PC-9 (cell line): Measurements from ENCODE around the gene ROBO2. TPM values are rescaled to one million over a fixed set of nuclear protein-coding genes. Genes with fewer than 3 reads are reported as not detected.

Experiments
- BruUV-seq: library from RNA; stranded (reverse); fragments of 400-500 nt; replicated peaks from 2 replicates; lab custom pipeline; 2021; lab: Mats Ljungman, UMichigan
- CTCF ChIA-PET: fragments of 300-600 bp; sonication (Branson Sonifier 250); formaldehyde crosslinking; loops from one replicate; lab custom pipeline; 2022; ENCODE audit warnings: antibody characterized with exemption; lab: Charles Lee
- POLR2A ChIA-PET: fragments of 300-600 bp; sonication (Branson Sonifier 250); formaldehyde crosslinking; loops from one replicate; lab custom pipeline; 2022; ENCODE audit warnings: antibody characterized with exemption; ENCODE audit not compliant: unreplicated experiment; lab: Charles Lee
- DNase-seq, 2 experiments: peaks; one replicate each; pipeline versions ENCODE4 v3.0.0 to v3.0.0-alpha.2; 2015 to 2022; ENCODE audit warnings: mixed read lengths in 1 of 2
- H2AFZ ChIP-seq: fragments of 200-600 bp; sonication (generic); 2 replicates; pipeline ENCODE4 v1.8.1; 2017; ENCODE audit warnings: antibody characterized with exemption
- H3F3A ChIP-seq: fragments of 200-600 bp; sonication (generic); 2 replicates; pipeline ENCODE4 v1.8.1; 2017; ENCODE audit warnings: antibody characterized with exemption, mild to moderate bottlenecking, low read depth; ENCODE audit not compliant: insufficient read depth
- H3K27ac ChIP-seq: fragments of 200-600 bp; sonication (generic); 2 replicates; pipeline ENCODE4 v1.6.1; 2016; ENCODE audit warnings: mixed run types
- H3K27me3 ChIP-seq: fragments of 200-600 bp; sonication (generic); 2 replicates; pipeline ENCODE4 v1.6.1; 2016; ENCODE audit warnings: low read depth, mixed run types; ENCODE audit not compliant: insufficient read depth
- H3K36me3 ChIP-seq: fragments of 200-600 bp; sonication (generic); 2 replicates; pipeline ENCODE4 v1.6.1; 2016; ENCODE audit warnings: low read depth, mixed run types
- H3K4me1 ChIP-seq: fragments of 200-600 bp; sonication (generic); replicated peaks from 2 replicates; pipeline ENCODE4 v1.6.1; 2016; ENCODE audit warnings: mixed run types; ENCODE audit not compliant: insufficient read depth
- H3K4me2 ChIP-seq: fragments of 200-600 bp; sonication (generic); 2 replicates; pipeline ENCODE4 v1.6.1; 2017; ENCODE audit warnings: mixed run types
- H3K4me3 ChIP-seq: fragments of 200-600 bp; sonication (generic); 2 replicates; pipeline ENCODE4 v1.6.1; 2016; ENCODE audit warnings: mixed run types
- H3K79me2 ChIP-seq: fragments of 200-600 bp; sonication (generic); 2 replicates; pipeline ENCODE4 v1.6.1; 2017; ENCODE audit warnings: low read depth, mixed run types
- H3K9me2 ChIP-seq: fragments of 200-600 bp; sonication (generic); 2 replicates; pipeline ENCODE4 v1.8.1; 2017; ENCODE audit warnings: mild to moderate bottlenecking; ENCODE audit not compliant: insufficient read depth
- H3K9me3 ChIP-seq: fragments of 200-600 bp; sonication (generic); 2 replicates; pipeline ENCODE4 v1.8.1; 2016; ENCODE audit warnings: low read depth; ENCODE audit not compliant: insufficient read depth
- H4K20me1 ChIP-seq: fragments of 200-600 bp; sonication (generic); 2 replicates; pipeline ENCODE4 v1.8.1; 2017; ENCODE audit not compliant: insufficient read depth
- CTCF ChIP-seq: fragments of 200-600 bp; sonication (generic); conservative IDR thresholded peaks from 2 replicates; pipeline ENCODE4 v1.6.1; 2017; ENCODE audit warnings: mixed run types, antibody characterized with exemption, mild to moderate bottlenecking, moderate library complexity
- EZH2 ChIP-seq: fragments of 200-600 bp; sonication (generic); IDR thresholded peaks from 2 replicates; pipeline ENCODE4 v1.8.0; 2017; ENCODE audit warnings: antibody characterized with exemption, low read depth
- intact Hi-C: fragments of 100-400 bp; cut with micrococcal nuclease; formaldehyde crosslinking; loops from one replicate; pipeline ENCODE4 v1.10.0; 2022; ENCODE audit not compliant: unreplicated experiment
- total RNA-seq: library from RNA; stranded (reverse); gene quantifications from 2 replicates; pipeline ENCODE4 v1.2.3, GENCODE V29; 2021

Gene ROBO2
- total RNA-seq, 1 experiment from 2014 or later: 0.39 TPM

- ChIA-PET POLR2A (no interaction called here), CTCF (no interaction called here)
- no peaks in the 10 kb centered on the region for H3K9me2 ChIP-seq
- no peak overlapping the region for H3K27ac ChIP-seq
- H2AFZ ChIP-seq: no peak overlapping the region
- intact Hi-C loops: no loop called here
- no peaks in the 10 kb centered on the region for H3K36me3 ChIP-seq
- H3K4me1 ChIP-seq: no peaks in the 10 kb centered on the region
- H3K4me3 ChIP-seq: no peak overlapping the region
- no peak for TF ChIP-seq CTCF
- TF ChIP-seq EZH2: no peak
- BruUV-seq: no TSS peak
- H3K27me3 ChIP-seq: no peaks in the 10 kb centered on the region
- H3F3A ChIP-seq: no peaks in the 10 kb centered on the region
- H3K9me3 ChIP-seq: no peaks in the 10 kb centered on the region
- H4K20me1 ChIP-seq: no peaks in the 10 kb centered on the region
- H3K79me2 ChIP-seq: no peaks in the 10 kb centered on the region
- DNase-seq: no peak
- no peak overlapping the region for H3K4me2 ChIP-seq
These were observed 13.1 kb downstream of the ROBO2 start for GRCh38 chr3:77052733-77053670.

GRCh38 chr3:77053795-77054194, 13.9 kb downstream of the ROBO2 start:
- H3F3A ChIP-seq: no peaks in the 10 kb centered on the region
- H3K4me2 ChIP-seq: no peak overlapping the region
- H3K79me2 ChIP-seq: no peaks in the 10 kb centered on the region
- no peaks in the 10 kb centered on the region for H3K9me3 ChIP-seq
- POLR2A ChIA-PET: no interaction called here
- H3K36me3 ChIP-seq: no peaks in the 10 kb centered on the region
- H3K27me3 ChIP-seq: no peaks in the 10 kb centered on the region
- no peak overlapping the region for H2AFZ ChIP-seq
- intact Hi-C loops: no loop called here
- H3K4me3 ChIP-seq: no peak overlapping the region
- BruUV-seq: no TSS peak
- TF ChIP-seq EZH2 (no peak), CTCF (no peak)
- H3K9me2 ChIP-seq: no peaks in the 10 kb centered on the region
- H4K20me1 ChIP-seq: no peaks in the 10 kb centered on the region
- CTCF ChIA-PET: no interaction called here
- H3K27ac ChIP-seq: no peak overlapping the region
- no peaks in the 10 kb centered on the region for H3K4me1 ChIP-seq
- no peak for DNase-seq

- Histone ChIP-seq H3K4me3 (no peak overlapping the region), H4K20me1 (no peaks in the 10 kb centered on the region), H3K4me2 (no peak overlapping the region), H2AFZ (no peak overlapping the region), H3K9me3 (no peaks in the 10 kb centered on the region), H3K36me3 (no peaks in the 10 kb centered on the region), H3K27ac (no peak overlapping the region), H3K9me2 (no peaks in the 10 kb centered on the region), H3K27me3 (no peaks in the 10 kb centered on the region), H3K79me2 (no peaks in the 10 kb centered on the region), H3K4me1 (no peaks in the 10 kb centered on the region), H3F3A (no peaks in the 10 kb centered on the region)
- CTCF ChIA-PET: no interaction called here
- POLR2A ChIA-PET: no interaction called here
- BruUV-seq: no TSS peak
- no peak for TF ChIP-seq CTCF
- no peak for TF ChIP-seq EZH2
- intact Hi-C loops: no loop called here
- no peak for DNase-seq
These were observed 16.0 kb downstream of the ROBO2 start for GRCh38 chr3:77055841-77056341.
